ENCODE results near the gene FN3KRP. TPM values are rescaled to one million over a fixed set of nuclear protein-coding genes. Genes with fewer than 3 reads are reported as not detected.
A peak's percentile ranks its signal among the peaks of the same experiment; 100 is the strongest.
"Not testable (repeated sequence)": the region's sequence is repeated elsewhere in the genome, so short reads cannot be mapped to it uniquely, and the experiment has no call there.

FN3KRP gene
- total and polyA plus RNA-seq, 9 donors: 9.9 to 51.5 (median 39.0) TPM

DNA sequence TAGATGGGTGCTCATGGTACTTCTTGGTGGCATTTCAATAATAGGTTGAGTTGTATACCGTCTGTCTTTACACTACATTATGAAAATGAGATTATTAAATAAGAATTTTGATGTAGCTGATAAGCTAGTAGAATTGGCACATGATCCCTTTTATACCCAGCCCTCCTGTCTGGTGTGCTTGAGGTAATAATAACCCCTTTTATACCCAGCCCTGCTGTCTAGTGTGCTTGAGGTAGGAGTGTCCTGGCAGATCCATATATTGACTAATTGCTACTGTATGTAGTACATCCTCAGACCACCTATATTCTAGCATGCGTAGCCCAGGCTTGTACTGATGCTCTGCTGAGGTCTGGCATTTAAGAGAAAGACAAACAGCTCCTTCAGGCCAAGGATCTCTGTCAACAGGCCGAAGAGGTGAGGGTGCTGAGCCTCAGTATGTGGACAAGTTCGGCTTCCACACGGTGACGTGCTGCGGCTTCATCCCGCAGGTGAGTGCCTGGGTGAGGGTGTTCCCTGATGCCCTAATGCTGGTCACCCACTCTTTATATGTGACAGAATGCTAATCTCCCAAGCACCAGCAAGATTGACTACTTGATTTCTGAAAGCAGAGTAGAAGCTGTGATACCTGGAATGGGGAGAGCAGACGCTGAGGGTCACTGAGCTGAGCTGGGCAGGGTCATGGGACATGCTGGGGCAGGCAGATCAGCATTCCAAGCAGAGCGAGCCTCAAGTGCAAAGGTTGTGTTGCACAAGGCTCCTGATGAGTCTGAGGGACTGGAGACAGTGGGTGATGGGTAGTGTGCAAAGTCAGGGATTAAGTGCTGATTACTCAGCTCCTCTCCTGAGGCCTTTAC lies 24.6 kb downstream of the FN3KRP start:
- H3K27ac ChIP-seq: no peak overlapping the region
- no peaks in the 10 kb centered on the region for H3K27me3 ChIP-seq
- 95 to 98% (median 97%) methylated on average over 10 of the region's 10 CpGs for WGBS, 3 donors
- intact Hi-C loops (cut with DNase I): no loop called here
- peaks cover 0 to 8% of the 10 kb centered on the region in 2 donors for H3K9me3 ChIP-seq
- H3K36me3 ChIP-seq: no peaks in the 10 kb centered on the region
- H3K4me3 ChIP-seq: no peak overlapping the region
- H3K4me1 ChIP-seq (ENCODE audit: insufficient read depth): peaks cover 6% of the 10 kb centered on the region
- DNase-seq: no peak
- TF ChIP-seq, protein P1, sequence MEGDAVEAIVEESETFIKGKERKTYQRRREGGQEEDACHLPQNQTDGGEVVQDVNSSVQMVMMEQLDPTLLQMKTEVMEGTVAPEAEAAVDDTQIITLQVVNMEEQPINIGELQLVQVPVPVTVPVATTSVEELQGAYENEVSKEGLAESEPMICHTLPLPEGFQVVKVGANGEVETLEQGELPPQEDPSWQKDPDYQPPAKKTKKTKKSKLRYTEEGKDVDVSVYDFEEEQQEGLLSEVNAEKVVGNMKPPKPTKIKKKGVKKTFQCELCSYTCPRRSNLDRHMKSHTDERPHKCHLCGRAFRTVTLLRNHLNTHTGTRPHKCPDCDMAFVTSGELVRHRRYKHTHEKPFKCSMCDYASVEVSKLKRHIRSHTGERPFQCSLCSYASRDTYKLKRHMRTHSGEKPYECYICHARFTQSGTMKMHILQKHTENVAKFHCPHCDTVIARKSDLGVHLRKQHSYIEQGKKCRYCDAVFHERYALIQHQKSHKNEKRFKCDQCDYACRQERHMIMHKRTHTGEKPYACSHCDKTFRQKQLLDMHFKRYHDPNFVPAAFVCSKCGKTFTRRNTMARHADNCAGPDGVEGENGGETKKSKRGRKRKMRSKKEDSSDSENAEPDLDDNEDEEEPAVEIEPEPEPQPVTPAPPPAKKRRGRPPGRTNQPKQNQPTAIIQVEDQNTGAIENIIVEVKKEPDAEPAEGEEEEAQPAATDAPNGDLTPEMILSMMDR (IDR thresholded peaks at IDR 0.05): no peak
- no peak for TF ChIP-seq POLR2A (IDR thresholded peaks at IDR 0.05)
- TF ChIP-seq EP300 (IDR thresholded peaks at IDR 0.05): no peak

DNA sequence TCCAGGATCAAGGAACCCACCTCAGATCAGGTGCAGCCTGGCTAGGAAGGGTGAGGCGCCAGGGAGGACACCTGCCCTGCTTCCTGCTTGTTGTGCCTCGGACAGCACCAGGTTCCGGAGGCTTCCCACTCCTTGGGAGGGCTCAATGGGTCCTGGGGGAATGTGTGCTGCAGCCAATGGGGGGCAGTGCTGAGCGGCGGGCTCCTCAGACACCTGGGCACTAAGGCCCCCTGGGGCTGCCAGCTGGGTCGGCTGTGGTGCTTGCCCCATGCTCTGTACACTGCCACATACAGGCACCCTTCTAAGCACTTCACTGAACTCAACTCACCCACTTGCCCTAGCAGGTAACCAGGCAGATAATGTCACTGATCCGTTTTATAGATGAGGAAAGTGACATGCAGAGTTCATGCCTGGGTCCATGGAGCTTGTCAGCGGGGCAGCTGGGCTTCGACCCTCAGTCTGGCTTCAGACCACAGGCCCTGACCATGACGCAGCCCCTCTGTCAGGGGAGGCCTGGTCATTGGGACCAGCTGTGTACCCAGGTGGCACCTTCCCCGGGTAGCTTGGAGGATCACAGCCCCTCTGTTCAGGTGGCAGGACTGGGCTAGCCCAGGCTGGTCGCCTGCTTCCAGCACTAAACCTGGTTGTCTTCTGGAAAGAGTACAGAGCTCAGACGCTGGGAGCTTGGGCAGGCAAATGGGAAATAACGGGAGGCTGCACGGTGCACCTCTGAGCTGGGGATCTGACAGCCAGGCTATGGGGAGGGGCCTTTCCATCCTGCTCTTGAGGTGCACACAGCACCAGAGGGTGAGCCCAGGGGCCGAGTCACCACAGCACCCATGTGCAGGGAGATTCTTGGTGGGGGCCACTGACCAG lies 27.1 kb downstream of the FN3KRP start:
- no peak for DNase-seq
- WGBS, 3 donors: 90 to 93% (median 92%) methylated on average over 16 of the region's 16 CpGs
- no peaks in the 10 kb centered on the region for H3K36me3 ChIP-seq
- H3K4me3 ChIP-seq: no peak overlapping the region
- TF ChIP-seq POLR2A (IDR thresholded peaks at IDR 0.05) (no peak), EP300 (IDR thresholded peaks at IDR 0.05) (no peak)
- TF ChIP-seq, protein P1 (IDR thresholded peaks at IDR 0.05): no peak
- H3K27me3 ChIP-seq: no peaks in the 10 kb centered on the region
- intact Hi-C loops (cut with DNase I): no loop called here
- no peak overlapping the region for H3K27ac ChIP-seq
- peaks cover 0 to 8% of the 10 kb centered on the region in 2 donors for H3K9me3 ChIP-seq
- no peaks in the 10 kb centered on the region for H3K4me1 ChIP-seq (ENCODE audit: insufficient read depth)

DNA sequence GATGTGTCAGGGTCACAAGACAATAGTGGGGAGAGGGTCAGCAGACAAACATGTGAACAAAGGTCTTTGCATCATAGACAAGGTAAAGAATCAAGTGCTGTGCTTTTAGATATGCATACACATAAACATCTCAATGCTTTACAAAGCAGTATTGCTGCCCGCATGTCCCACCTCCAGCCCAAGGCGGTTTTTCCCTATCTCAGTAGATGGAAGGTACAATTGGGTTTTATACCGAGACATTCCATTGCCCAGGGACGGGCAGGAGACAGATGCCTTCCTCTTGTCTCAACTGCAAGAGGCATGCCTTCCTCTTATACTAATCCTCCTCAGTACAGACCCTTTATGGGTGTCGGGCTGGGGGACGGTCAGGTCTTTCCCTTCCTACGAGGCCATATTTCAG lies 28.2 kb downstream of the FN3KRP start:
- DNase-seq; H3K36me3 ChIP-seq; H3K27me3 ChIP-seq; H3K9me3 ChIP-seq; intact Hi-C loops (cut with DNase I); H3K27ac ChIP-seq; H3K4me3 ChIP-seq; H3K4me1 ChIP-seq (ENCODE audit: insufficient read depth): not testable (repeated sequence)
- WGBS, 3 donors: 66 to 83% (median 78%) methylated on average over 7 of the region's 7 CpGs

DNA sequence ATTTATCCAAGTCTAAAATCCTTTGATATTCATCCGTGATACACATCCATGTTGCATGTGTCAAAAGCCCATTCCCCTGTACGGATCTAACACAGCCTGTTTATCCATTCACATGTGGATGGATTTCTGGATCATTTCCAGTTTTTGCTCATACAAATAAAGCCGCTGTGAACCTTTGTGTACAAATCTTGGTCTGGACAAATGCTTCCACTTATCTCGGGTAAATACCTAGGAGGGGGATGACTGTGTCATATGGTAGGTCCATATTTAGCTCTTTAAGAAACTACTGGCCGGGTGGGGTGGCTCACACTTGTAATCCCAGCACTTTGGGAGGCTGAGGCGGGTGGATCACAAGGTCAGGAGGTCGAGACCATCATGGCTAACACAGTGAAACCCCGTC lies 29.0 kb downstream of the FN3KRP start:
- Histone ChIP-seq H3K4me1 (ENCODE audit: insufficient read depth) (peaks cover 2% of the 10 kb centered on the region), H3K9me3 (peaks cover 0 to 8% of the 10 kb centered on the region in 2 donors), H3K27ac (no peak overlapping the region), H3K4me3 (no peak overlapping the region), H3K36me3 (no peaks in the 10 kb centered on the region), H3K27me3 (no peaks in the 10 kb centered on the region)
- 86 to 88% (median 87%) methylated on average over 8 of the region's 8 CpGs for WGBS, 3 donors
- TF ChIP-seq EP300 (IDR thresholded peaks at IDR 0.05): no peak
- no peak for DNase-seq
- intact Hi-C loops (cut with DNase I): no loop called here

DNA sequence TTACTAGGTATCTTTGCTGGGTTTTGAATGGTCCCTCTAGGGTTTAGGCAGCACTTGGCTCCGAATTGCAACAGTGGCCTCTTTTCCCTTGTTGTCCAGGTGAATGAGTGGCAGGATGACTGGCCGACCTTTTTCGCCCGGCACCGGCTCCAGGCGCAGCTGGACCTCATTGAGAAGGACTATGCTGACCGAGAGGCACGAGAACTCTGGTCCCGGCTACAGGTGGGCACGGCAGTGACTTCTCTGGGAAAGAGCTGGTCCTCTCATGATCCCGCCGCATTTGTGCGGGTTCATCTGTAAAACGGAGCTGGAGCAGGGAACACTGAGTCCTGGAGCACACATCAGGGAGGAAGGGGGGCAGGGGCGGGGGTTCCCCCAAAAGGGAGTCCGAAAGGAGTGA lies 32.2 kb downstream of the FN3KRP start:
- Histone ChIP-seq H3K27ac (no peak overlapping the region), H3K4me3 (no peak overlapping the region), H3K4me1 (ENCODE audit: insufficient read depth) (peaks cover 7% of the 10 kb centered on the region), H3K27me3 (no peaks in the 10 kb centered on the region), H3K9me3 (no peaks in the 10 kb centered on the region), H3K36me3 (no peaks in the 10 kb centered on the region)
- WGBS, 3 donors: 96 to 98% (median 96%) methylated on average over 16 of the region's 16 CpGs
- intact Hi-C loops (cut with DNase I): no loop called here
- DNase-seq: peak in 1 of 5 donors; percentile 38
- TF ChIP-seq POLR2A (IDR thresholded peaks at IDR 0.05) (no peak), EP300 (IDR thresholded peaks at IDR 0.05) (no peak)
- TF ChIP-seq, protein P1 (IDR thresholded peaks at IDR 0.05): no peak

Data from ovary (tissue), 9 donors.